Measurements from ENCODE around the gene ZSCAN25.

- TF ChIP-seq CTCF (IDR thresholded peaks at IDR 0.05) (no peak), POLR2A (IDR thresholded peaks at IDR 0.05) (no peak)
Measured at GRCh38 chr7:99679032-99679399, 62.3 kb downstream of the ZSCAN25 start.
